ENCODE results near the gene ABCC12. TPM values are rescaled to one million over a fixed set of nuclear protein-coding genes. Genes with fewer than 3 reads are reported as not detected.

Gene ABCC12
- total RNA-seq, 1 donor from 2014 or later, result not detected

GRCh38 chr16:48165961-48166578, 10.3 kb upstream of the ABCC12 start:
- no peak for ATAC-seq

- ATAC-seq, result peak; percentile 86
Measured at GRCh38 chr16:48164907-48165715, 9.3 kb upstream of the ABCC12 start.

GRCh38 chr16:48162839-48163410, 7.1 kb upstream of the ABCC12 start:
- no peak for ATAC-seq

GRCh38 chr16:48161906-48162305, 6.1 kb upstream of the ABCC12 start:
- ATAC-seq, result no peak

GRCh38 chr16:48160575-48160974, 4.8 kb upstream of the ABCC12 start:
- no peak for ATAC-seq

- ATAC-seq, result peak; percentile 41
Measured at GRCh38 chr16:48158296-48158695, 2.5 kb upstream of the ABCC12 start.

- ATAC-seq, result no peak
Measured at GRCh38 chr16:48157794-48158193, 2.0 kb upstream of the ABCC12 start.

GRCh38 chr16:48157302-48157701, 1.5 kb upstream of the ABCC12 start:
- ATAC-seq, result peak; percentile 13

- peak; percentile 81 for ATAC-seq
Measured at GRCh38 chr16:48156790-48157209, 1.0 kb upstream of the ABCC12 start.

GRCh38 chr16:48153774-48154173, 2.0 kb downstream of the ABCC12 start:
- no peak for ATAC-seq

- no peak for ATAC-seq
Measured at GRCh38 chr16:48152226-48152625, 3.6 kb downstream of the ABCC12 start.

GRCh38 chr16:48150707-48151106, 5.1 kb downstream of the ABCC12 start:
- ATAC-seq, result no peak

- no peak for ATAC-seq
Measured at GRCh38 chr16:48146710-48147109, 9.1 kb downstream of the ABCC12 start.

- no peak for ATAC-seq
Measured at GRCh38 chr16:48146131-48146530, 9.7 kb downstream of the ABCC12 start.

- no peak for ATAC-seq
Measured at GRCh38 chr16:48143812-48144368, 11.9 kb downstream of the ABCC12 start.

- no peak for ATAC-seq
Measured at GRCh38 chr16:48140821-48141220, 15.0 kb downstream of the ABCC12 start.

- no peak for ATAC-seq
Measured at GRCh38 chr16:48139517-48139916, 16.3 kb downstream of the ABCC12 start.

- ATAC-seq, result no peak
Measured at GRCh38 chr16:48138543-48138942, 17.2 kb downstream of the ABCC12 start.

- no peak for ATAC-seq
Measured at GRCh38 chr16:48137822-48138221, 18.0 kb downstream of the ABCC12 start.

GRCh38 chr16:48136547-48137360, 19.0 kb downstream of the ABCC12 start:
- no peak for ATAC-seq

GRCh38 chr16:48133455-48134211, 22.2 kb downstream of the ABCC12 start:
- ATAC-seq, result no peak

- ATAC-seq, result no peak
Measured at GRCh38 chr16:48132696-48133095, 23.1 kb downstream of the ABCC12 start.

Measured in esophagus mucosa (tissue), 1 donor.